ENCODE results near the gene KLK2. TPM values are rescaled to one million over a fixed set of nuclear protein-coding genes. Genes with fewer than 3 reads are reported as not detected.

The KLK2 gene
- total and polyA plus RNA-seq, 2 of the 4 experiments (the other 2 are of a cell fraction), result not detected

DNA sequence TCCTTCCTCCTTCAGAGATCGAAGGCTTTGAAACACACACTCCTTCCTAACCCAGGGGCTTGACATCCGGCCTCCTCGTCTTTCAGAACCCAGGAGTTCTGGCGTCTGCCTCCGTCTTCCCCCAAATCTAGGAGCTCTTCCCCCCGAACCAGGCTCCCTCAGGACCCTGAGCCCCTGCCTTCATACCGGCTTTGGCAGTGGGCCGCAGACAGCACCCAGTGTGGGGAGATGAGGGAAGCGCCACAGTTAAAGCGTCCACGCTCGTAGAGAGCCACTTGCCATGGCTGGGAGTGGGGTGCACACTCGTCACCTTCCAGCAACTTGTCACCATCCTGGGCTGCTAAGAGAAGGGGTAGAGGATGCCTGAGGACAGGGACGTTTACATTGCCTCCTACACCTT, 45.8 kb upstream of the KLK2 start:
- dilution Hi-C loops (cut with HindIII; ENCODE audit: low sequenced_read_pairs, unreplicated experiment), result no loop called here

More for the DNA sequence above, 45.8 kb upstream of the KLK2 start:
- Histone ChIP-seq H4K20me1 (ENCODE audit: insufficient read depth, low read length) (no peaks in the 10 kb centered on the region), H3K36me3 (ENCODE audit: control insufficient read depth, insufficient read depth, low read length) (no peaks in the 10 kb centered on the region), H3K14ac (replicated peaks; ENCODE audit: low read depth, low read length) (no peak overlapping the region), H3K27me3 (ENCODE audit: control insufficient read depth, insufficient read depth, low read length) (peaks cover 5% of the 10 kb centered on the region), H3K56ac (ENCODE audit: extremely low read depth, insufficient read depth, low read length) (no peak overlapping the region), H3K23ac (ENCODE audit: low read depth, low read length) (no peak overlapping the region), H3K4ac (ENCODE audit: low read depth, low read length) (no peak overlapping the region), H3K79me1 (ENCODE audit: low read depth in 1 of 2, low read length in 2 of 2) (no peaks in the 10 kb centered on the region), H3K9ac (ENCODE audit: low read depth, low read length) (no peak overlapping the region), H3K9me1 (ENCODE audit: insufficient read depth, low read length) (no peaks in the 10 kb centered on the region), H2BK15ac (ENCODE audit: low read depth, low read length) (no peak overlapping the region), H4K5ac (ENCODE audit: low read depth, low read length) (no peak overlapping the region), H3K4me1 (ENCODE audit: control insufficient read depth, insufficient read depth, low read length) (no peaks in the 10 kb centered on the region), H2AFZ (replicated peaks; ENCODE audit: low read length, poor library complexity) (no peak overlapping the region), H4K8ac (ENCODE audit: low read depth in 2 of 2, low read length in 2 of 2) (no peak overlapping the region), H2AK9ac (replicated peaks; ENCODE audit: low read depth, low read length, poor library complexity) (no peak overlapping the region), H3K9me3 (ENCODE audit: control insufficient read depth, insufficient read depth, low read length) (no peaks in the 10 kb centered on the region), H4K91ac (ENCODE audit: insufficient read depth, low read depth, low read length) (no peak overlapping the region), H2AK5ac (ENCODE audit: low read depth, low read length) (no peak overlapping the region), H3K27ac (ENCODE audit: insufficient read depth, low read length) (no peak overlapping the region), H2BK20ac (ENCODE audit: low read depth, low read length) (no peak overlapping the region), H2BK120ac (ENCODE audit: low read depth, low read length) (no peak overlapping the region), H3K4me3 (ENCODE audit: insufficient read depth, low read depth, low read length) (no peak overlapping the region), H3K4me2 (ENCODE audit: low read depth, low read length) (no peak overlapping the region), H2BK5ac (ENCODE audit: low read depth, low read length, poor library complexity, severe bottlenecking) (no peak overlapping the region), H3K18ac (ENCODE audit: low read depth, low read length) (no peak overlapping the region)
- DNase-seq (no peak), ATAC-seq (ENCODE audit: low read depth) (no peak)
- in situ Hi-C loops (cut with MboI; ENCODE audit: low sequenced_read_pairs) (no loop called here), intact Hi-C loops (cut with micrococcal nuclease) (no loop called here)
- no TSS peak for BruUV-seq (replicated peaks)
- ChIA-PET CTCF (no interaction called here), POLR2A (ENCODE audit: unreplicated experiment) (no interaction called here)
- TF ChIP-seq FOS (IDR thresholded peaks at IDR 0.05; ENCODE audit: low read depth, low read length) (no peak), CHD1 (IDR thresholded peaks at IDR 0.05; ENCODE audit: low read depth, low read length) (no peak), RAD21 (IDR thresholded peaks at IDR 0.05; ENCODE audit: low read length) (no peak), MXI1 (IDR thresholded peaks at IDR 0.05; ENCODE audit: borderline replicate concordance, low read depth, low read length) (no peak), RFX5 (IDR thresholded peaks at IDR 0.05; ENCODE audit: low read depth, low read length) (no peak), POLR2A (IDR thresholded peaks at IDR 0.05; ENCODE audit: low read depth, low read length) (no peak), CEBPB (IDR thresholded peaks at IDR 0.05; ENCODE audit: low read depth, low read length) (no peak), MAFK (IDR thresholded peaks at IDR 0.05; ENCODE audit: low read depth, low read length) (no peak)
- TF ChIP-seq, protein P1, sequence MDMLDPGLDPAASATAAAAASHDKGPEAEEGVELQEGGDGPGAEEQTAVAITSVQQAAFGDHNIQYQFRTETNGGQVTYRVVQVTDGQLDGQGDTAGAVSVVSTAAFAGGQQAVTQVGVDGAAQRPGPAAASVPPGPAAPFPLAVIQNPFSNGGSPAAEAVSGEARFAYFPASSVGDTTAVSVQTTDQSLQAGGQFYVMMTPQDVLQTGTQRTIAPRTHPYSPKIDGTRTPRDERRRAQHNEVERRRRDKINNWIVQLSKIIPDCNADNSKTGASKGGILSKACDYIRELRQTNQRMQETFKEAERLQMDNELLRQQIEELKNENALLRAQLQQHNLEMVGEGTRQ (IDR thresholded peaks at IDR 0.05; ENCODE audit: low read depth, low read length), result no peak
- WGBS, 2 experiments (ENCODE audit: extremely low coverage in 2 of 2, insufficient read length in 1 of 2), result no CpG with 5 or more reads among the region's 14 CpGs
